SJSA1 (cell line): ENCODE data around the gene OSER1. TPM values are rescaled to one million over a fixed set of nuclear protein-coding genes. Genes with fewer than 3 reads are reported as not detected.

ENCODE experiments used
- total RNA-seq: library from RNA; depleted of rRNA; stranded (reverse); fragments of >200 nt; shearing (Covaris generic); gene quantifications from 2 replicates; pipeline ENCODE4 v1.2.3, GENCODE V29; 2014; rRNA removed

Gene OSER1
- total RNA-seq, 1 experiment from 2014 or later: 58.7 TPM

Other genes with a start within 250 kb of the OSER1 start
- gene JPH2, start 23.6 kb downstream of the OSER1 start, total RNA-seq: 19.1 and 21.7 TPM in 2 replicates
- not detected in 2 replicates for gene GDAP1L1, start 36.5 kb upstream of the OSER1 start, total RNA-seq
- gene FITM2, start 100.4 kb upstream of the OSER1 start, total RNA-seq: 4.4 and 6.9 TPM in 2 replicates
- not detected in 2 replicates for gene R3HDML, start 126.3 kb upstream of the OSER1 start, total RNA-seq
- gene HNF4A, start 144.9 kb upstream of the OSER1 start, total RNA-seq: not detected in 2 replicates